GM19395 (cell line): Measurements from ENCODE around the gene TMEM115.
A peak's percentile ranks its signal among the peaks of the same experiment; 100 is the strongest.

ENCODE experiments used
- ATAC-seq: cut with Tn5 transposase; IDR thresholded peaks from one replicate; pipeline ENCODE4 v1.9.1; 2021; ENCODE audit warnings: mild to moderate bottlenecking, moderate library complexity; ENCODE audit not compliant: unreplicated experiment

TMEM115 gene

GRCh38 chr3:50354186-50354764 lies 5.0 kb downstream of the TMEM115 start:
- no peak for ATAC-seq

- ATAC-seq = no peak
These were observed 5.9 kb downstream of the TMEM115 start for GRCh38 chr3:50353245-50354004.

- no peak for ATAC-seq
These were observed 6.5 kb downstream of the TMEM115 start for GRCh38 chr3:50352781-50353180.

DNA sequence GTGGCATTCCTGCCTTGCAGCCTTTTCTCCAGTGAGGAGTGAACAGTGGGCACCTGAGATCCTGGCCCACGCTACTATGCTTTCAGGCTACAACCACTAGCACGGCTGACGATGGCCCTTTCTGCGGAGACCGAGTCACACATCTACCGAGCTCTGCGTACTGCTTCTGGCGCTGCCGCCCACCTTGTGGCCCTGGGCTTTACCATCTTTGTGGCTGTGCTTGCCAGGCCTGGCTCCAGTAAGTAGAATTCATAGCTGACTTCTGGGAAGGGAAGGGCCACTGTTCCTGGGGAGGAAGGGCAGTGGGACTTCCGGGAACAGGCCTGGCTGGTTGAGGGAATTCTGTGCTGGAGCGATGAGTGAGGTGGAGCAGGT lies 8.0 kb downstream of the TMEM115 start:
- ATAC-seq = no peak

DNA sequence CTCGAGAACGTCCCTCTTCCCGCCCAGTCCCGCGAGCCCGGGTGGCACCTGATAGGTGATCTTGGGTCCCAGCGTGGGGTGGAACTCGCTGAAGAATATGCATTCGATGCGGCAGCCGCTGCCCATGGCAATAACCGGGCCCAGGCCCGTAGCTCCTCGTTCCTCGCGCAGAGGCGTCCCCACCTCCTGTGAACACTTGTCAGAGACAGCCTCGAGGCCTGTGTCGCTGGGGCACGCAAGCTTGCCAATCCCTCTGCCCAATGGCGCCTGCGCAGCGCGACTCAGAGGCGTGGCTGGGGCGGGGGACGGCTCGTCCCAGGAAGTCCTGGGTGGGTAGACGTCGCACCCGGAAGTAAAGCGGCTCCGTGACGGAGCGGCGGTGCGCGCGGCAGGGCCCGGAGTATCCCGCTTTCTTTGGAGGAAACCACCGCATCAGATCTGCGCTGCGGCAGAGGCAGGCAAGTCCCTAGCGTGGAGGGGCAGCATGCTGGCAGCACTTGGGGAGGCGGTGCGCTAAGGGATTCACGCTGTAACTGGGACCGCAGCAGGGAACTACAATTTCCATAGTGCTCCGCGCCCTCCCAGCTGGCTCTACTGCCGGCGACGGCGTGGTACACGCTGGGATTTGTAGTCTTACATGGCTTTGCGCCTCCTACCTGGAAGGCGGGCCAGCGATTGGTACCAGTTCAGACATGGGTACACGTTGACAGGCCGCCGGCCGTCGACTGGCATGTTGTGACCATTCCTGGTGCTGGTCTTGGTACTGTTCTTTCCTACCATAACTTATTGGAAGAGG lies 8.6 kb downstream of the TMEM115 start, which contains the start of the genes CYB561D2 and NPRL2:
Gene CYB561D2, plus strand, starts transcription at position 336 of the 796 bp plus-strand sequence. CDS start 572 bp downstream, outside the sequence.
Gene NPRL2, minus strand, starts transcription at position 249 of the 796 bp plus-strand sequence. Its CDS starts 123 bp downstream, at position 126.
- ATAC-seq = peak; percentile 86

- no peak for ATAC-seq
These were observed 9.2 kb downstream of the TMEM115 start for GRCh38 chr3:50350213-50350526.

GRCh38 chr3:50347187-50347813 lies 12.0 kb downstream of the TMEM115 start:
- ATAC-seq = no peak

GRCh38 chr3:50345586-50346234 lies 13.6 kb downstream of the TMEM115 start, which contains the start of gene ZMYND10:
TSS of gene ZMYND10 (minus strand) at chr3:50345732. CDS start at chr3:50345579, 153 bp downstream.
- ATAC-seq = no peak

- no peak for ATAC-seq
These were observed 14.3 kb downstream of the TMEM115 start for GRCh38 chr3:50345008-50345407.

DNA sequence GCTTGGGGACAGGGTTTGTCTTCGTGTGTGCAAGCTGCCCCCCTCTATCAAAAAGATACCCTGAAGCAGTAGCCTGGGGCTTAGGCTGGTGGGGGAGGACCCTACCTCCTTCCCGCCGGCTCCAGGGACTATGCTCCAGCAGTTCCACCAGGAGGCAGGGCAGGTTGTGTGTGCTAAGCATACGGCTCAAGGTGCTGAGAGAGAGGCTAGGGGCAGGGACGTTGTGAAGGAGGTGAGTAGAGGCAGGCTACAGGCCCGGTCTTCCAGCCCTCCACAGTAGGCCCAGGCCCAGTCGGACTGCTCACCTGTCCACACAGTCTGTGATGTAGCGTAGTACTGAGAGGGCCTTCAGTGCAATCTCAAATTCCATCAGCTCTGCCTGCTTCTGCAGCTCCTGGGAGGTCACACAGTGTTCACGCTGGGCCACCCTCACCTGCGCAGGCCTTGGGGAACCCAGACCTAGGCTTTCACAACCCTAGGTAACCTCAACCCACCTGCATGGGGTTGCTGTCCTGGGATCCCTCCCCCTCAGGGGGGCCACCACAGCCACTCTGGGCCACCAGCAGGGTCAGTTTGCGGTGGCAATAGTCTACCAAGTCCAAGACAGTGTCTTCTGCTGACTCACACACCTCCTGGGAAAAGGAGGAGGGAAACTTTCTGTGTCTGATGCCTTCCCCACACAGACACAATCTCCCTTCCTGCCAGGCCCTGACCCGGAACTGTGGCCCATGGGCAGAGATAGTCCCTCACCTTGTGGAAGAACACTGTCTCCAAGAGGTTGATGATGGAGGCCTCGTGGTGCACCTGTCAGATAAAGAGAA lies 16.3 kb downstream of the TMEM115 start:
- no peak for ATAC-seq

DNA sequence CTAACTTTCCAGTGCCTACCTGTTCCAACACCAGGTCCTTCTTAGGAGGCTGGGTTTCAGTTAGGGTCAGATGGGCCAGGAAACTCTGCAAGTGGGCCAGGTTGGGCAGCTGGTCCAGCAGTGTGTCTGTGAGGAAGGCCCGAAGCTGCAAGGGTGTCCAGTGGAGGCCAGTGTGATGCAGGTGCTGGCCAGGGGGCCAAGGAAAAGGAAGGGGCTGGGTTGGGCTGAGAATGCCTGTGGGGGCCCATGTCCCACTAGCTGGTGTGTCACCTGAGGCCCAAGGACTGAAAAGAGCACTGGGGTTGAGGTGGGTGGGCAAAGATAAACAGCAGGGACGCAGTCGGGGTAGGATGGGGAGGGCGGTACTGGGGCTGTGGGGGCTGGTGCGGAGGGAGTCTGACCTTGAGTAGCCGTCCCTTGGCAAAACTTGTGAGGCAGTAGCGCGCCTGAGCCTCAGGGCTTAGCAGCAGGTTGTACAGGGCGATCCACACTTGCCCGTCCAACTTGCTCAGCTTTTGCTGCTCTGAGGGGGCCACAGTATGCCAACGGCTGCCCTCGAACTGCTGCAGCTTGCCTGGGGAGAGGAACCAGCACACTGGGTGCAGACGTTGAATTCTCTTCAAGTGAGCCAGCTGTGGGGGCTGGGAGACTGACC lies 17.2 kb downstream of the TMEM115 start:
- ATAC-seq = no peak

DNA sequence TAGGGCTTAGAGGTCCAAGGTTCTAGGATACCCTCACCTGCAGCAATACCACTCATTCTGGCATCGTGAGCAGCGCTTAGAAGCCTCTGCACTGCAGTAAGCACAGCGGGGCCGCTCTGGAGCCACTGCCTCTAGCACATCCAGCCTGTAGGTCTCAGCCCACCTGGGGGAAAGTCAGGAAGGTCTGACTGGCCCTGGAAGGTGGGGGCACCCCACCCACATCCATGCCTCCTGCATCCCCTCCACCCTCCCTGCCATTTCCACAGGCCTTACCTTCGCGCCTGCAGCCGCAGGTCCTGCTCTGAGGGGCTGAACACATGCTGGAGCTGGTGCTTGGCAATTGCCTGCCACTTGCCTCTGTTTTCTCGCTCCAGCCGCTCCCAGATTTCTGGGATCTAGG lies 17.8 kb downstream of the TMEM115 start:
- ATAC-seq = no peak

DNA sequence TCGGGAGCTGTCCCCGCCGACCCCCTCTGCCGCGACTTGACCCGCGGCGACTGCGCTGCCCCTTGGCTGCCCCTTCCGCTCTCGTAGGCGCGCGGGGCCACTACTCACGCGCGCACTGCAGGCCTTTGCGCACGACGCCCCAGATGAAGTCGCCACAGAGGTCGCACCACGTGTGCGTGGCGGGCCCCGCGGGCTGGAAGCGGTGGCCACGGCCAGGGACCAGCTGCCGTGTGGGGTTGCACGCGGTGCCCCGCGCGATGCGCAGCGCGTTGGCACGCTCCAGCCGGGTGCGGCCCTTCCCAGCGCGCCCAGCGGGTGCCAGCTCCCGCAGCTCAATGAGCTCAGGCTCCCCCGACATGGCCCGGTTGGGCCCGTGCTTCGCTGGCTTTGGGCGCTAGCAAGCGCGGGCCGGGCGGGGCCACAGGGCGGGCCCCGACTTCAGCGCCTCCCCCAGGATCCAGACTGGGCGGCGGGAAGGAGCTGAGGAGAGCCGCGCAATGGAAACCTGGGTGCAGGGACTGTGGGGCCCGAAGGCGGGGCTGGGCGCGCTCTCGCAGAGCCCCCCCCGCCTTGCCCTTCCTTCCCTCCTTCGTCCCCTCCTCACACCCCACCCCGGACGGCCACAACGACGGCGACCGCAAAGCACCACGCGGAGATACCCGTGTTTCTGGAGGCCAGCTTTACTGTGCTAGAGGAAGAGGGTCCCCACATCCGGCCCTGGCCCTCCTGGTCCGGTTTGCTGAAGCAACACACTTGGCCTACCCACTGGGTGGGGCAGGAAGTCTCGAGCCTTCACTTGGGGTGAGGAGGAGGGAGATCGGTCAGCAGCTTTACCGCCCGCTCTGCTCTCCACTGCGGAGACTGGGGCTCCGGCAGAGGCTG lies 18.6 kb downstream of the TMEM115 start, which contains the start of gene RASSF1:
Gene RASSF1, minus strand, starts transcription at position 389 of the 882 bp plus-strand sequence. Its CDS starts 31 bp downstream, at position 358.
- ATAC-seq = no peak

- ATAC-seq = no peak
These were observed 19.2 kb downstream of the TMEM115 start for GRCh38 chr3:50340147-50340447.

- ATAC-seq = no peak
These were observed 19.7 kb downstream of the TMEM115 start for GRCh38 chr3:50339485-50340146.

DNA sequence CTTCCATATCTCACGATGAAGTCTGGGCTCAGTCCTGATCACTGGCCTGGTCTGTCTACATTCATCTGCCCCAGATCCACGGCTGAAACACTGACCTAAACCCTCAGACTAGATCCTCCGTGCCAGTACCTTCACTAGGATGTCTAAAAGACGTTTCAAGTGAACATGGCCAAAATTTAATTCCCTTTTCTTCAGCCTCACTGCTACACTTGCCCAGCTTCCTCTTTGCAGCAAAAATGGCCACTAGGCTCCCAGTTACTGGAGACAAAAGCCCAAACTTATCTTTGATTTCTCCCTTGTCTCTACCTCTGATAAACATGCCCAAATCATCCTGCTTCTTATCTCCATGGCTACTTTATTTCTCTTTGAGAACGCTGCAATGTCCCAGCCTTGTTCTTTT lies 20.4 kb downstream of the TMEM115 start:
- no peak for ATAC-seq

- peak; percentile 76 for ATAC-seq
These were observed 22.0 kb downstream of the TMEM115 start for GRCh38 chr3:50337175-50337861.
